T-helper 2 cell (primary cell): ENCODE data around the gene PTPRM.
A peak's percentile ranks its signal among the peaks of the same experiment; 100 is the strongest.
"Not testable (repeated sequence)": the region's sequence is repeated elsewhere in the genome, so short reads cannot be mapped to it uniquely, and the experiment has no call there.

Experiments used
- DNase-seq, 5 experiments: peaks; one replicate each; pipeline versions ENCODE4 v3.0.0 to v3.0.0-alpha.2; 2012 to 2022

Gene PTPRM

GRCh38 chr18:8018701-8019331 is 451.7 kb downstream of the PTPRM start:
- no peak for DNase-seq

GRCh38 chr18:8019600-8019999 is 452.5 kb downstream of the PTPRM start:
- DNase-seq: no peak

- DNase-seq: no peak
These were observed 453.2 kb downstream of the PTPRM start for GRCh38 chr18:8020132-8020846.

- no peak for DNase-seq
These were observed 461.9 kb downstream of the PTPRM start for GRCh38 chr18:8029061-8029460.

- no peak for DNase-seq
These were observed 462.6 kb downstream of the PTPRM start for GRCh38 chr18:8029731-8030130.

GRCh38 chr18:8030201-8030600 is 463.1 kb downstream of the PTPRM start:
- DNase-seq: no peak

GRCh38 chr18:8031496-8031895 is 464.4 kb downstream of the PTPRM start:
- DNase-seq: no peak

- no peak for DNase-seq
These were observed 467.6 kb downstream of the PTPRM start for GRCh38 chr18:8034674-8035073.

GRCh38 chr18:8036551-8036950 is 469.4 kb downstream of the PTPRM start:
- no peak for DNase-seq

GRCh38 chr18:8037296-8037695 is 470.2 kb downstream of the PTPRM start:
- no peak for DNase-seq

GRCh38 chr18:8040021-8040420 is 472.9 kb downstream of the PTPRM start:
- no peak for DNase-seq

GRCh38 chr18:8041526-8042111 is 474.5 kb downstream of the PTPRM start:
- no peak for DNase-seq

GRCh38 chr18:8044004-8044403 is 476.9 kb downstream of the PTPRM start:
- no peak for DNase-seq

GRCh38 chr18:8045160-8045883 is 478.2 kb downstream of the PTPRM start:
- no peak for DNase-seq

- DNase-seq: peak in 1 of 5 experiments; percentile 3
These were observed 478.8 kb downstream of the PTPRM start for GRCh38 chr18:8045884-8046281.

GRCh38 chr18:8046441-8046840 is 479.3 kb downstream of the PTPRM start:
- no peak for DNase-seq

GRCh38 chr18:8049147-8049546 is 482.0 kb downstream of the PTPRM start:
- DNase-seq: no peak

GRCh38 chr18:8050616-8051329 is 483.7 kb downstream of the PTPRM start:
- DNase-seq: no peak

GRCh38 chr18:8051453-8051852 is 484.3 kb downstream of the PTPRM start:
- DNase-seq: no peak

GRCh38 chr18:8052237-8052701 is 485.2 kb downstream of the PTPRM start:
- peak in 2 of 5 experiments; percentile 4 to 46 for DNase-seq

- no peak for DNase-seq
These were observed 489.6 kb downstream of the PTPRM start for GRCh38 chr18:8056723-8057122.

- DNase-seq: not testable (repeated sequence)
These were observed 496.0 kb downstream of the PTPRM start for GRCh38 chr18:8063152-8063551.

- DNase-seq: no peak
These were observed 496.6 kb downstream of the PTPRM start for GRCh38 chr18:8063733-8064132.
